ENCODE results near the gene ZNF45. TPM values are rescaled to one million over a fixed set of nuclear protein-coding genes. Genes with fewer than 3 reads are reported as not detected.

ZNF45 gene
- total RNA-seq, 1 experiment from 2014 or later, result 9.9 TPM

DNA sequence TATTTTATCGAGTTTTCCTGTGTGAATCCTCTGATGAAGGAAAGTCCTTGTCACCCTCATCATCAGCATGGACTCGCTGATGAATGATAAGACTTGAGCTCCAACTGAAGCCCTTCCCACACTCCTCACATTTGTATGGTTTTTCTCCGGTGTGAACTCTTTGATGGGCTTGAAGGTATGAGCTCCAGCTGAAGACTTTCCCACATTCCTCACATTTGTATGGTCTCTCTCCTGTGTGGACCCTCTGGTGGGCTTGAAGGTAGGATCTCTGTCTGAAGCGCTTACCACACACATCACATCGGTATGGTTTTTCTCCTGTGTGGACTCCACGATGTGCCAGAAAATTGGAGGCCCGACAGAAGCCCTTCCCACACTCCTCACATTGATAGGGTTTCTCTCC, 21.7 kb downstream of the ZNF45 start:
- no TSS peak for BruUV-seq (replicated peaks)
- Mint-ChIP-seq H3K36me3 (ENCODE audit: insufficient read depth, unreplicated experiment) (peaks cover 49% of the 10 kb centered on the region), H3K4me1 (ENCODE audit: insufficient read depth, unreplicated experiment) (no peaks in the 10 kb centered on the region), H3K27ac (ENCODE audit: low read depth, unreplicated experiment) (no peak overlapping the region), H3K27me3 (ENCODE audit: insufficient read depth, unreplicated experiment) (no peaks in the 10 kb centered on the region), H3K4me3 (ENCODE audit: unreplicated experiment) (no peak overlapping the region), H3K9me3 (ENCODE audit: unreplicated experiment) (peaks cover 37% of the 10 kb centered on the region)
- intact Hi-C loops (cut with micrococcal nuclease), result no loop called here
- TF ChIP-seq, protein P1, sequence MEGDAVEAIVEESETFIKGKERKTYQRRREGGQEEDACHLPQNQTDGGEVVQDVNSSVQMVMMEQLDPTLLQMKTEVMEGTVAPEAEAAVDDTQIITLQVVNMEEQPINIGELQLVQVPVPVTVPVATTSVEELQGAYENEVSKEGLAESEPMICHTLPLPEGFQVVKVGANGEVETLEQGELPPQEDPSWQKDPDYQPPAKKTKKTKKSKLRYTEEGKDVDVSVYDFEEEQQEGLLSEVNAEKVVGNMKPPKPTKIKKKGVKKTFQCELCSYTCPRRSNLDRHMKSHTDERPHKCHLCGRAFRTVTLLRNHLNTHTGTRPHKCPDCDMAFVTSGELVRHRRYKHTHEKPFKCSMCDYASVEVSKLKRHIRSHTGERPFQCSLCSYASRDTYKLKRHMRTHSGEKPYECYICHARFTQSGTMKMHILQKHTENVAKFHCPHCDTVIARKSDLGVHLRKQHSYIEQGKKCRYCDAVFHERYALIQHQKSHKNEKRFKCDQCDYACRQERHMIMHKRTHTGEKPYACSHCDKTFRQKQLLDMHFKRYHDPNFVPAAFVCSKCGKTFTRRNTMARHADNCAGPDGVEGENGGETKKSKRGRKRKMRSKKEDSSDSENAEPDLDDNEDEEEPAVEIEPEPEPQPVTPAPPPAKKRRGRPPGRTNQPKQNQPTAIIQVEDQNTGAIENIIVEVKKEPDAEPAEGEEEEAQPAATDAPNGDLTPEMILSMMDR (IDR thresholded peaks at IDR 0.05; ENCODE audit: unreplicated experiment), result no peak
- ChIA-PET POLR2A (interaction anchor here (0.6 to 0.8 kb wide), 2 partner anchors 70 to 651 kb away, joined by 3 to 5 read pairs; partner anchors contain the start of gene ZNF155), CTCF (interaction anchor here (0.6 kb wide), 1 partner anchor 59 kb away, joined by 3 read pairs; no protein-coding TSS in a partner anchor)
- no peak for DNase-seq (ENCODE audit: unreplicated experiment)

DNA sequence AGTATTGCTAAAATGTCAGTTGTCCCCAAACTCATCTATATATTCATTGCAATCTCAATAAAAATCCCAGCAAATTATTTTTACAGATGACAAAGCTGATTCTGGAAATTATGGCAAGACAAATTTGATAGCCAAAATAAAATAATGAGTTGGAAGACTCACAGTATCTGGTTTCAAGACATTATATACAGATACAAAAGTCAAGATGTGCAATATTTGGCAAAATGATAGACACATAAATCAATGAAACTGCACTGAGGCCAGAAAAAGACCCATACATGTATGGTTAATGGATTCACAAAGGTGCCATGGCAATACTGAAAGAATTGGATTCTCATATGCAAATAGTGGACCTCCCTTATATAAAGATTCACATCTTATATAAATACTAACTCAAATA, 24.2 kb downstream of the ZNF45 start:
- peaks cover 26% of the 10 kb centered on the region for H3K36me3 Mint-ChIP-seq (ENCODE audit: insufficient read depth, unreplicated experiment)
- BruUV-seq (replicated peaks), result no TSS peak
- H3K27me3 Mint-ChIP-seq (ENCODE audit: insufficient read depth, unreplicated experiment), result no peaks in the 10 kb centered on the region
- no peak overlapping the region for H3K27ac Mint-ChIP-seq (ENCODE audit: low read depth, unreplicated experiment)
- no peak for DNase-seq (ENCODE audit: unreplicated experiment)
- no peaks in the 10 kb centered on the region for H3K4me1 Mint-ChIP-seq (ENCODE audit: insufficient read depth, unreplicated experiment)
- H3K4me3 Mint-ChIP-seq (ENCODE audit: unreplicated experiment), result no peak overlapping the region
- CTCF ChIA-PET, result no interaction called here
- peaks cover 46% of the 10 kb centered on the region for H3K9me3 Mint-ChIP-seq (ENCODE audit: unreplicated experiment)
- POLR2A ChIA-PET, result no interaction called here
- intact Hi-C loops (cut with micrococcal nuclease), result no loop called here
- TF ChIP-seq, protein P1 (IDR thresholded peaks at IDR 0.05; ENCODE audit: unreplicated experiment), result no peak

GRCh38 chr19:43908659-43909058, 26.4 kb downstream of the ZNF45 start:
- intact Hi-C loops (cut with micrococcal nuclease), result no loop called here
- BruUV-seq (replicated peaks), result no TSS peak
- ChIA-PET CTCF (no interaction called here), POLR2A (interaction anchor here (1.0 kb wide), 1 partner anchor 82 kb away, joined by 3 read pairs; the partner anchor contains the start of gene ZNF283)
- peaks cover 9% of the 10 kb centered on the region for H3K36me3 Mint-ChIP-seq (ENCODE audit: insufficient read depth, unreplicated experiment)
- H3K27ac Mint-ChIP-seq (ENCODE audit: low read depth, unreplicated experiment), result no peak overlapping the region
- no peaks in the 10 kb centered on the region for H3K4me1 Mint-ChIP-seq (ENCODE audit: insufficient read depth, unreplicated experiment)
- TF ChIP-seq, protein P1 (IDR thresholded peaks at IDR 0.05; ENCODE audit: unreplicated experiment), result no peak
- H3K4me3 Mint-ChIP-seq (ENCODE audit: unreplicated experiment), result no peak overlapping the region
- H3K27me3 Mint-ChIP-seq (ENCODE audit: insufficient read depth, unreplicated experiment), result no peaks in the 10 kb centered on the region
- no peak for DNase-seq (ENCODE audit: unreplicated experiment)
- H3K9me3 Mint-ChIP-seq (ENCODE audit: unreplicated experiment), result peaks cover 50% of the 10 kb centered on the region

- BruUV-seq (replicated peaks), result no TSS peak
- peaks cover 6% of the 10 kb centered on the region for H3K36me3 Mint-ChIP-seq (ENCODE audit: insufficient read depth, unreplicated experiment)
- H3K4me1 Mint-ChIP-seq (ENCODE audit: insufficient read depth, unreplicated experiment), result no peaks in the 10 kb centered on the region
- no peak for DNase-seq (ENCODE audit: unreplicated experiment)
- TF ChIP-seq, protein P1 (IDR thresholded peaks at IDR 0.05; ENCODE audit: unreplicated experiment), result no peak
- POLR2A ChIA-PET, result no interaction called here
- H3K27me3 Mint-ChIP-seq (ENCODE audit: insufficient read depth, unreplicated experiment), result no peaks in the 10 kb centered on the region
- H3K4me3 Mint-ChIP-seq (ENCODE audit: unreplicated experiment), result no peak overlapping the region
- intact Hi-C loops (cut with micrococcal nuclease), result no loop called here
- CTCF ChIA-PET, result no interaction called here
- H3K9me3 Mint-ChIP-seq (ENCODE audit: unreplicated experiment), result peaks cover 49% of the 10 kb centered on the region
- H3K27ac Mint-ChIP-seq (ENCODE audit: low read depth, unreplicated experiment), result no peak overlapping the region
Measured at GRCh38 chr19:43906774-43907173, 28.3 kb downstream of the ZNF45 start.
